SK-N-SH (cell line): ENCODE results near the gene HIPK2.

Source experiments
- CHD2 ChIP-seq: fragments of 150-350 bp; IDR thresholded peaks from 2 replicates; pipeline ENCODE4 v1.6.1; 2018; ENCODE audit warnings: low read length; ENCODE audit not compliant: partially characterized antibody
- CTCF ChIP-seq: fragments of 200-600 bp; sonication (generic); IDR thresholded peaks from 2 replicates; pipeline ENCODE4 v1.6.1; 2017; ENCODE audit warnings: antibody characterized with exemption, mild to moderate bottlenecking, moderate library complexity
- EP300 ChIP-seq, 2 experiments: IDR thresholded peaks; 2 replicates each; pipeline versions ENCODE4 v1.4.0 to v1.6.1; 2012; ENCODE audit warnings: borderline replicate concordance in 1 of 2, low read depth in 1 of 2, low read length in 1 of 2
- EZH2phosphoT487 ChIP-seq: fragments of 200-600 bp; sonication (generic); IDR thresholded peaks from 2 replicates; pipeline ENCODE4 v1.6.1; 2017; ENCODE audit warnings: low read depth, mixed run types, mild to moderate bottlenecking, antibody characterized with exemption, moderate library complexity, borderline replicate concordance
- FOXM1 ChIP-seq: IDR thresholded peaks from 2 replicates; pipeline ENCODE4 v1.4.0; 2012; ENCODE audit warnings: low read depth, mild to moderate bottlenecking
- GATA2 ChIP-seq: sonication (generic); formaldehyde crosslinking; IDR thresholded peaks from 2 replicates; pipeline ENCODE4 v1.5.0; 2020; ENCODE audit warnings: mild to moderate bottlenecking, missing genetic modification reagents
- NFIC ChIP-seq: IDR thresholded peaks from 2 replicates; pipeline ENCODE4 v1.4.0; 2012; ENCODE audit warnings: borderline replicate concordance
- POLR2AphosphoS5 ChIP-seq: IDR thresholded peaks from 2 replicates; pipeline ENCODE4 v1.6.1; 2012; ENCODE audit warnings: low read depth, low read length
- RAD21 ChIP-seq: IDR thresholded peaks from 2 replicates; pipeline ENCODE4 v1.6.1; 2012; ENCODE audit warnings: mild to moderate bottlenecking, low read length
- REST ChIP-seq: IDR thresholded peaks from 2 replicates; pipeline ENCODE4 v1.6.1; 2012; ENCODE audit warnings: mild to moderate bottlenecking, low read depth, low read length, moderate library complexity
- SIN3A ChIP-seq: IDR thresholded peaks from 2 replicates; pipeline ENCODE4 v1.6.1; 2012; ENCODE audit warnings: low read depth, mild to moderate bottlenecking, low read length, moderate library complexity, borderline replicate concordance
- SMC3 ChIP-seq: IDR thresholded peaks from 2 replicates; pipeline ENCODE4 v1.6.1; 2012; ENCODE audit warnings: low read depth, low read length, improper control_type of control experiment
- TAF1 ChIP-seq: IDR thresholded peaks from 2 replicates; pipeline ENCODE4 v1.6.1; 2012; ENCODE audit warnings: low read depth, mild to moderate bottlenecking, low read length, moderate library complexity, borderline replicate concordance
- YY1 ChIP-seq: IDR thresholded peaks from 2 replicates; pipeline ENCODE4 v1.4.0; 2012; ENCODE audit warnings: low read depth, mild to moderate bottlenecking

GRCh38 chr7:139602143-139602722 lies 175.6 kb downstream of the HIPK2 start:
- peak; percentile 86 for TF ChIP-seq CTCF
- no peak for TF ChIP-seq GATA2
- TF ChIP-seq EZH2phosphoT487: no peak
- TF ChIP-seq TAF1: no peak
- TF ChIP-seq EP300 (IDR thresholded peaks at IDR 0.05; ENCODE audit: borderline replicate concordance in 1 of 2, low read depth in 1 of 2, low read length in 1 of 2): no peak
- TF ChIP-seq FOXM1: no peak
- TF ChIP-seq REST: no peak
- no peak for TF ChIP-seq CHD2
- peak; percentile 68 for TF ChIP-seq SMC3
- TF ChIP-seq POLR2AphosphoS5: no peak
- no peak for TF ChIP-seq YY1
- TF ChIP-seq SIN3A: no peak
- TF ChIP-seq RAD21: peak; percentile 76
- TF ChIP-seq NFIC: no peak
